Panc1 (cell line): ENCODE results near the gene YRDC.

Experiments
- CTCF ChIP-seq: fragments of 450-650 bp; IDR thresholded peaks from 2 replicates; pipeline ENCODE4 v1.5.1; 2017; ENCODE audit warnings: mild to moderate bottlenecking
- POLR2AphosphoS5 ChIP-seq: IDR thresholded peaks from 2 replicates; pipeline ENCODE4 v1.6.1; 2012; ENCODE audit warnings: mild to moderate bottlenecking, low read depth, low read length, moderate library complexity
- TCF7L2 ChIP-seq: IDR thresholded peaks from 2 replicates; pipeline ENCODE4 v1.6.1; 2011; ENCODE audit warnings: mild to moderate bottlenecking, low read depth, low read length, inconsistent platforms

- no peak for TF ChIP-seq CTCF
- no peak for TF ChIP-seq POLR2AphosphoS5
- TF ChIP-seq TCF7L2: no peak
These were observed 38.8 kb upstream of the YRDC start for GRCh38 chr1:37846647-37847339.
